ENCODE data around the gene EIF6.
"Not testable (repeated sequence)": the region's sequence is repeated elsewhere in the genome, so short reads cannot be mapped to it uniquely, and the experiment has no call there.

DNA sequence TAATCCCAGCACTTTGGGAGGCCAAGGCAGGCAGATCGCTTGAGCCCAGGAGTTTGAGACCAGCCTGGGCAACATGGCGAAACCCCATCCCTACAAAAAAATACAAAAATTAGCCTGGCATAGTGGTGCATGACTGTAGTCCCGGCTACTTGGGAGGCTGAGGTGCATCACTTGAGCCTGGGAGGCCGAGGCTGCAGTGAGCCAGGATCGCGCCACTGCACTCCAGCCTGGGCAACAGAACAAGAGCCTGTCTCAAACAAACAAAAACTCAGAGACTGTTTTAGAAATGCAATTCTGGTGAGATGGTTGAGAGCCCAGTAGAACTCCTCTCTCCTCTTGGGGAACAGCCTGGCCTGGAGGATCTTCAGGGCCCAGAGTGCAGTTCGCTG, 31.1 kb upstream of the EIF6 start:
- TF ChIP-seq CTCF (tag by site-specific recombination; IDR thresholded peaks at IDR 0.05); ZBTB48 (tag by site-specific recombination; IDR thresholded peaks at IDR 0.05); ZNF274 (IDR thresholded peaks at IDR 0.05; ENCODE audit: low read length); ZNF274 (tag by site-specific recombination; IDR thresholded peaks at IDR 0.05; ENCODE audit: borderline replicate concordance); ZNF747 (tag by site-specific recombination; IDR thresholded peaks at IDR 0.05); GLI2 (tag by site-specific recombination; IDR thresholded peaks at IDR 0.05; ENCODE audit: borderline replicate concordance, low read depth); PRDM1 (tag by site-specific recombination; IDR thresholded peaks at IDR 0.05); ZNF423 (tag by site-specific recombination; IDR thresholded peaks at IDR 0.05); MZF1 (tag by site-specific recombination; IDR thresholded peaks at IDR 0.05; ENCODE audit: borderline replicate concordance); ZNF549 (tag by site-specific recombination; IDR thresholded peaks at IDR 0.05); ZNF561 (tag by site-specific recombination; IDR thresholded peaks at IDR 0.05; ENCODE audit: borderline replicate concordance): not testable (repeated sequence)
- TF ChIP-seq, protein P1, sequence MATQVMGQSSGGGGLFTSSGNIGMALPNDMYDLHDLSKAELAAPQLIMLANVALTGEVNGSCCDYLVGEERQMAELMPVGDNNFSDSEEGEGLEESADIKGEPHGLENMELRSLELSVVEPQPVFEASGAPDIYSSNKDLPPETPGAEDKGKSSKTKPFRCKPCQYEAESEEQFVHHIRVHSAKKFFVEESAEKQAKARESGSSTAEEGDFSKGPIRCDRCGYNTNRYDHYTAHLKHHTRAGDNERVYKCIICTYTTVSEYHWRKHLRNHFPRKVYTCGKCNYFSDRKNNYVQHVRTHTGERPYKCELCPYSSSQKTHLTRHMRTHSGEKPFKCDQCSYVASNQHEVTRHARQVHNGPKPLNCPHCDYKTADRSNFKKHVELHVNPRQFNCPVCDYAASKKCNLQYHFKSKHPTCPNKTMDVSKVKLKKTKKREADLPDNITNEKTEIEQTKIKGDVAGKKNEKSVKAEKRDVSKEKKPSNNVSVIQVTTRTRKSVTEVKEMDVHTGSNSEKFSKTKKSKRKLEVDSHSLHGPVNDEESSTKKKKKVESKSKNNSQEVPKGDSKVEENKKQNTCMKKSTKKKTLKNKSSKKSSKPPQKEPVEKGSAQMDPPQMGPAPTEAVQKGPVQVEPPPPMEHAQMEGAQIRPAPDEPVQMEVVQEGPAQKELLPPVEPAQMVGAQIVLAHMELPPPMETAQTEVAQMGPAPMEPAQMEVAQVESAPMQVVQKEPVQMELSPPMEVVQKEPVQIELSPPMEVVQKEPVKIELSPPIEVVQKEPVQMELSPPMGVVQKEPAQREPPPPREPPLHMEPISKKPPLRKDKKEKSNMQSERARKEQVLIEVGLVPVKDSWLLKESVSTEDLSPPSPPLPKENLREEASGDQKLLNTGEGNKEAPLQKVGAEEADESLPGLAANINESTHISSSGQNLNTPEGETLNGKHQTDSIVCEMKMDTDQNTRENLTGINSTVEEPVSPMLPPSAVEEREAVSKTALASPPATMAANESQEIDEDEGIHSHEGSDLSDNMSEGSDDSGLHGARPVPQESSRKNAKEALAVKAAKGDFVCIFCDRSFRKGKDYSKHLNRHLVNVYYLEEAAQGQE (tag by site-specific recombination; IDR thresholded peaks at IDR 0.05) = not testable (repeated sequence)

Data from HEK293 (cell line).